Astrocyte (in vitro differentiated cells and primary cell): ENCODE data around the gene ADAM21.
"Not testable (repeated sequence)": the region's sequence is repeated elsewhere in the genome, so short reads cannot be mapped to it uniquely, and the experiment has no call there.

ENCODE experiments used
- CTCF ChIP-seq: IDR thresholded peaks from 2 replicates; pipeline ENCODE4 v1.5.1; 2011; ENCODE audit warnings: low read depth, mild to moderate bottlenecking, inconsistent platforms, low read length, moderate library complexity; ENCODE audit not compliant: insufficient read depth
- EZH2 ChIP-seq: IDR thresholded peaks from 2 replicates; pipeline ENCODE4 v1.6.1; 2012; ENCODE audit warnings: mild to moderate bottlenecking, low read length, inconsistent platforms; ENCODE audit not compliant: insufficient read depth

GRCh38 chr14:70403335-70403734 lies 48.6 kb upstream of the ADAM21 start:
- not testable (repeated sequence) for TF ChIP-seq CTCF, EZH2
